H9 (cell line): ENCODE results near the gene TMEM134. TPM values are rescaled to one million over a fixed set of nuclear protein-coding genes. Genes with fewer than 3 reads are reported as not detected.

Experiments
- DNase-seq: peaks from one replicate; pipeline ENCODE4 v3.0.0-alpha.2; 2017
- H2AFZ ChIP-seq: one replicate; pipeline ENCODE4 v1.6.1; 2013; ENCODE audit warnings: mild to moderate bottlenecking, low read length, control low read depth, moderate library complexity
- H2AK5ac ChIP-seq: 2 replicates; pipeline ENCODE4 v1.6.1; 2013; ENCODE audit warnings: low read length, control low read depth, mixed read lengths; ENCODE audit not compliant: insufficient read length
- H2BK120ac ChIP-seq: one replicate; pipeline ENCODE4 v1.6.1; 2013; ENCODE audit warnings: low read depth, mild to moderate bottlenecking, low read length, control low read depth, inconsistent platforms; ENCODE audit not compliant: poor library complexity, severe bottlenecking
- H2BK12ac ChIP-seq: 2 replicates; pipeline ENCODE4 v1.6.1; 2013; ENCODE audit warnings: low read length, control low read depth, mixed read lengths, low read depth; ENCODE audit not compliant: insufficient read length
- H2BK15ac ChIP-seq: 2 replicates; pipeline ENCODE4 v1.6.1; 2013; ENCODE audit warnings: low read depth, low read length, control low read depth
- H2BK20ac ChIP-seq: one replicate; pipeline ENCODE4 v1.6.1; 2013; ENCODE audit warnings: low read depth, mild to moderate bottlenecking, low read length, control low read depth, inconsistent platforms; ENCODE audit not compliant: poor library complexity, severe bottlenecking
- H2BK5ac ChIP-seq: 2 replicates; pipeline ENCODE4 v1.6.1; 2013; ENCODE audit warnings: low read length, control low read depth, mixed read lengths; ENCODE audit not compliant: insufficient read length
- H3K14ac ChIP-seq: 2 replicates; pipeline ENCODE4 v1.6.1; 2013; ENCODE audit warnings: low read length, control low read depth; ENCODE audit not compliant: insufficient read depth
- H3K18ac ChIP-seq: 2 replicates; pipeline ENCODE4 v1.6.1; 2013; ENCODE audit warnings: low read depth, mild to moderate bottlenecking, mixed read lengths, low read length, control low read depth; ENCODE audit not compliant: insufficient read length
- H3K23ac ChIP-seq: 2 replicates; pipeline ENCODE4 v1.6.1; 2013; ENCODE audit warnings: low read length, control low read depth, mixed read lengths, low read depth; ENCODE audit not compliant: insufficient read length
- H3K23me2 ChIP-seq: 2 replicates; pipeline ENCODE4 v1.6.1; 2013; ENCODE audit warnings: low read depth, mild to moderate bottlenecking, mixed read lengths, low read length, control low read depth; ENCODE audit not compliant: insufficient read length, poor library complexity, severe bottlenecking
- H3K27ac ChIP-seq: 2 replicates; pipeline ENCODE4 v1.5.1; 2013; ENCODE audit warnings: low read length, control low read depth, mixed read lengths, low read depth; ENCODE audit not compliant: insufficient read length
- H3K27me3 ChIP-seq: 2 replicates; pipeline ENCODE4 v1.6.1; 2013; ENCODE audit warnings: low read length, control low read depth, inconsistent platforms; ENCODE audit not compliant: insufficient read depth
- H3K4ac ChIP-seq: 2 replicates; pipeline ENCODE4 v1.6.1; 2013; ENCODE audit warnings: low read depth, mild to moderate bottlenecking, control low read depth, inconsistent platforms, low read length, moderate library complexity
- H3K4me1 ChIP-seq: 2 replicates; pipeline ENCODE4 v1.6.1; 2013; ENCODE audit warnings: low read length, control low read depth, inconsistent platforms; ENCODE audit not compliant: insufficient read depth
- H3K4me2 ChIP-seq: 2 replicates; pipeline ENCODE4 v1.6.1; 2013; ENCODE audit warnings: low read length, control low read depth, mixed read lengths; ENCODE audit not compliant: insufficient read length, insufficient read depth
- H3K56ac ChIP-seq: 2 replicates; pipeline ENCODE4 v1.6.1; 2013; ENCODE audit warnings: low read depth, mild to moderate bottlenecking, mixed read lengths, low read length, control low read depth; ENCODE audit not compliant: insufficient read length
- H3K79me1 ChIP-seq: 2 replicates; pipeline ENCODE4 v1.6.1; 2013; ENCODE audit warnings: low read depth, mild to moderate bottlenecking, moderate library complexity, low read length, control low read depth, inconsistent platforms; ENCODE audit not compliant: insufficient read depth, poor library complexity, severe bottlenecking
- H3K79me2 ChIP-seq: 2 replicates; pipeline ENCODE4 v1.6.1; 2013; ENCODE audit warnings: low read length, control low read depth, inconsistent platforms; ENCODE audit not compliant: insufficient read depth
- H3K9ac ChIP-seq: 2 replicates; pipeline ENCODE4 v1.6.1; 2013; ENCODE audit warnings: low read length, control low read depth, mixed read lengths; ENCODE audit not compliant: insufficient read length; ENCODE audit errors: extremely low read depth
- H3K9me3 ChIP-seq: one replicate; pipeline ENCODE4 v1.6.1; 2013; ENCODE audit warnings: low read depth, low read length, inconsistent platforms; ENCODE audit not compliant: control insufficient read depth
- H3T11ph ChIP-seq: one replicate; pipeline ENCODE4 v1.6.1; 2013; ENCODE audit warnings: mild to moderate bottlenecking, low read length, control low read depth, inconsistent platforms
- H4K20me1 ChIP-seq: one replicate; pipeline ENCODE4 v1.6.1; 2013; ENCODE audit not compliant: control insufficient read depth, insufficient read length, insufficient read depth
- H4K5ac ChIP-seq: 2 replicates; pipeline ENCODE4 v1.6.1; 2013; ENCODE audit warnings: low read depth, mild to moderate bottlenecking, mixed read lengths, low read length, control low read depth; ENCODE audit not compliant: insufficient read length
- H4K8ac ChIP-seq: replicated peaks from 2 replicates; pipeline ENCODE4 v1.6.1; 2013; ENCODE audit warnings: low read length, control low read depth, mixed read lengths, low read depth; ENCODE audit not compliant: insufficient read length
- H4K91ac ChIP-seq: 2 replicates; pipeline ENCODE4 v1.6.1; 2013; ENCODE audit warnings: low read depth, mild to moderate bottlenecking, moderate library complexity, mixed read lengths, low read length, control low read depth; ENCODE audit not compliant: insufficient read length
- H3K27ac Mint-ChIP-seq, 3 experiments: 2 replicates in 2 of 3; 3 replicates in 1 of 3; pipeline ENCODE4 v1.8.0; 2020 to 2021; ENCODE audit warnings: mixed read lengths in 3 of 3, mild to moderate bottlenecking in 1 of 3, moderate library complexity in 1 of 3
- H3K27me3 Mint-ChIP-seq: 2 replicates; pipeline ENCODE4 v1.8.0; 2021; ENCODE audit warnings: low read depth, mild to moderate bottlenecking, moderate library complexity, mixed read lengths
- H3K36me3 Mint-ChIP-seq, 3 experiments: 2 replicates in 2 of 3; 3 replicates in 1 of 3; pipeline ENCODE4 v1.8.0; 2020 to 2021; ENCODE audit warnings: low read depth in 3 of 3, mixed read lengths in 3 of 3; ENCODE audit not compliant: insufficient read depth in 1 of 3
- H3K4me1 Mint-ChIP-seq, 2 experiments: 2 replicates each; pipeline ENCODE4 v1.8.0; 2020; ENCODE audit warnings: mixed read lengths in 2 of 2
- H3K4me3 Mint-ChIP-seq, 2 experiments: 2 replicates in 1 of 2; 3 replicates in 1 of 2; pipeline ENCODE4 v1.8.0; 2020 to 2021; ENCODE audit warnings: mild to moderate bottlenecking in 2 of 2, mixed read lengths in 2 of 2, moderate library complexity in 1 of 2
- H3K9me3 Mint-ChIP-seq, 2 experiments: 2 replicates in 1 of 2; 3 replicates in 1 of 2; pipeline ENCODE4 v1.8.0; 2020; ENCODE audit warnings: mild to moderate bottlenecking in 2 of 2, mixed read lengths in 2 of 2, moderate library complexity in 1 of 2
- WGBS: extraction: QIAGEN DNeasy Blood & Tissue Kit; methylation state at CpG from one replicate; pipeline ENCODE4 v1.1.7; 2013; ENCODE audit warnings: missing lambda C conversion rate, low lambda C conversion rate, mixed read lengths; ENCODE audit not compliant: insufficient read length; ENCODE audit errors: extremely low coverage; 5-methylcytosine and 5-hydroxymethylcytosine counted together
- total RNA-seq: library from RNA; stranded (reverse); gene quantifications from 2 replicates; pipeline ENCODE4 v1.2.1, GENCODE V29; 2021
- TF ChIP-seq, protein P1 (sequence below): fragments of 200-600 bp; sonication (generic); conservative IDR thresholded peaks from 3 replicates; pipeline ENCODE4 v1.8.0; 2021; ENCODE audit warnings: antibody characterized with exemption, mild to moderate bottlenecking

Gene TMEM134
- total RNA-seq, 1 experiment from 2014 or later: 53.6 TPM

DNA sequence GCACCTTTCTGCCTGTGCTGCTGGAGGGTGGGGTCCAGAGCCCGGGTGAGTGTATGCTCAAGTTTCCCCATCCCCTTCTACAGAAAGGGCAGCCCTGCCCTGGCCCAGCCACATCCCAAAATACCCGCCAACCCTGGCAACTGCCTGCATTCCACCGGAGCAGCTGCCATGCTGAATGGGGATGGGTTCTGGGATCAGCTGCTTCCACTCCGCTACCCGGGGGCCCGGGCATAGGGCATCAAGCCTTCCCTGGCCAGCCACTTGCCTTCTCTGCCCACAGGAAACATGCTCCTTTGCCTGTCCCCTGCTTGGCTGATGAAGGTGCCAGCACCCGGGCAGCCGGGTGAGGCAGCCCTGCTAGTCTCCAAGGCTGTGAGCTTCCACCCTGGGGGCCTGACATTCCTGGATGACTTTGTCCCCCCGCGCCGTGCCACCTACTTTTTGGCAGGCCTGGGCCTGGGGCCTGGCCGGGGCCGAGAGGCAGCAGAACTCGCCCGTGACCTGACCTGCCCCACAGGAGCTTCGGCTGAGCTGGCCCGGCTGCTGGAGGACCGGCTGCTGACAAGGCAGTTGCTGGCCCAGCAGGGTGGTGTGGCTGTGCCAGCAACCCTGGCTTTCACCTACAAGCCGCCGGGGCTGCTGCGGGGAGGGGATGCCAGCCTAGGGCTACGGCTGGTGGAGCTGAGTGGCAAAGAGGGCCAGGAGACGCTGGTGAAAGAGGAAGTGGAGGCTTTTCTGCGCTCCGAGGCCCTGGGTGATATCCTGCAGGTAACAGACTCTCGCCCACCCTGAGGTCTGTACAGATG lies 50.4 kb downstream of the TMEM134 start:
- H3T11ph ChIP-seq: no peak overlapping the region
- Mint-ChIP-seq H3K27me3 (peaks cover 23% of the 10 kb centered on the region), H3K9me3 (no peaks in the 10 kb centered on the region; a peak in 1 of 5 replicates), H3K27ac (no peak overlapping the region), H3K4me1 (peaks cover 22 to 26% of the 10 kb centered on the region in 2 experiments), H3K4me3 (no peak overlapping the region), H3K36me3 (peaks cover 0 to 1% (median 0%) of the 10 kb centered on the region in 3 experiments; a peak in 1 of 7 replicates)
- H4K91ac ChIP-seq: no peak overlapping the region
- no peak overlapping the region for H4K8ac ChIP-seq
- H2AFZ ChIP-seq: no peak overlapping the region
- H2BK5ac ChIP-seq: no peak overlapping the region
- TF ChIP-seq, protein P1, sequence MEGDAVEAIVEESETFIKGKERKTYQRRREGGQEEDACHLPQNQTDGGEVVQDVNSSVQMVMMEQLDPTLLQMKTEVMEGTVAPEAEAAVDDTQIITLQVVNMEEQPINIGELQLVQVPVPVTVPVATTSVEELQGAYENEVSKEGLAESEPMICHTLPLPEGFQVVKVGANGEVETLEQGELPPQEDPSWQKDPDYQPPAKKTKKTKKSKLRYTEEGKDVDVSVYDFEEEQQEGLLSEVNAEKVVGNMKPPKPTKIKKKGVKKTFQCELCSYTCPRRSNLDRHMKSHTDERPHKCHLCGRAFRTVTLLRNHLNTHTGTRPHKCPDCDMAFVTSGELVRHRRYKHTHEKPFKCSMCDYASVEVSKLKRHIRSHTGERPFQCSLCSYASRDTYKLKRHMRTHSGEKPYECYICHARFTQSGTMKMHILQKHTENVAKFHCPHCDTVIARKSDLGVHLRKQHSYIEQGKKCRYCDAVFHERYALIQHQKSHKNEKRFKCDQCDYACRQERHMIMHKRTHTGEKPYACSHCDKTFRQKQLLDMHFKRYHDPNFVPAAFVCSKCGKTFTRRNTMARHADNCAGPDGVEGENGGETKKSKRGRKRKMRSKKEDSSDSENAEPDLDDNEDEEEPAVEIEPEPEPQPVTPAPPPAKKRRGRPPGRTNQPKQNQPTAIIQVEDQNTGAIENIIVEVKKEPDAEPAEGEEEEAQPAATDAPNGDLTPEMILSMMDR: no peak
- H3K23ac ChIP-seq: no peak overlapping the region
- no peaks in the 10 kb centered on the region for H3K79me1 ChIP-seq
- H3K14ac ChIP-seq: no peak overlapping the region
- no peak overlapping the region for H3K4me2 ChIP-seq
- no peak overlapping the region for H2BK120ac ChIP-seq
- H2AK5ac ChIP-seq: no peak overlapping the region
- H3K9ac ChIP-seq: no peak overlapping the region
- H3K27ac ChIP-seq: no peak overlapping the region
- H3K79me2 ChIP-seq: no peaks in the 10 kb centered on the region
- H3K9me3 ChIP-seq: no peaks in the 10 kb centered on the region
- no peak overlapping the region for H2BK12ac ChIP-seq
- H3K27me3 ChIP-seq: no peaks in the 10 kb centered on the region
- H3K23me2 ChIP-seq: no peaks in the 10 kb centered on the region
- H2BK15ac ChIP-seq: no peak overlapping the region
- no peak overlapping the region for H3K18ac ChIP-seq
- H3K4me1 ChIP-seq: no peaks in the 10 kb centered on the region
- DNase-seq: no peak
- no peaks in the 10 kb centered on the region for H4K20me1 ChIP-seq
- WGBS: no CpG with 5 or more reads among the region's 26 CpGs
- no peak overlapping the region for H4K5ac ChIP-seq
- H2BK20ac ChIP-seq: no peak overlapping the region
- H3K56ac ChIP-seq: no peak overlapping the region
- no peak overlapping the region for H3K4ac ChIP-seq
